HPDE6-E6E7 (cell line): ENCODE data around the gene TBL1X.

Source experiments
- DNase-seq: peaks from one replicate; pipeline ENCODE4 v3.0.0; 2011; ENCODE audit warnings: missing footprints; ENCODE audit errors: extremely low spot score

Gene TBL1X

GRCh38 chrX:9498236-9498635 lies 33.4 kb downstream of the TBL1X start:
- DNase-seq, result no peak

GRCh38 chrX:9500584-9500983 lies 35.7 kb downstream of the TBL1X start:
- no peak for DNase-seq

GRCh38 chrX:9501362-9501761 lies 36.5 kb downstream of the TBL1X start:
- DNase-seq, result no peak

DNA sequence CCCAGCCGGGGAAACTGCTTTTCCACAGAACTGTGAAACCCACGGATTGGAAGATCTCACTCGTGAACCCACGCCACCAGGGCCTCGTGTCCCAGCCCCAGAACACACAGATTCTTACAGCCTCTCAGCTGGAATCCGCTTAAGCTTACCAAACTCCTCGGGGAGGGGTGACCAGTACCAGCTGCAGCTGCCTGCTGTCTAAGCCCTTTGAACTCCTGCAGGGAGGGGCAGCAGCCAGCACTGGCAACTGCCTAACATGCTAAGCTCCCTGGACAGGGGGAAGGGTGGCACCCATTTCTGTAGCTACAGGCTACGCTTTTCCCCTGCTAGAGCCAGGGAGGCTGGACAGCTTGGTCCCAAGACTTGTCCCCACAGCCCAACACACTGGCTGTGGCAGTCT lies 38.4 kb downstream of the TBL1X start:
- DNase-seq, result no peak

DNA sequence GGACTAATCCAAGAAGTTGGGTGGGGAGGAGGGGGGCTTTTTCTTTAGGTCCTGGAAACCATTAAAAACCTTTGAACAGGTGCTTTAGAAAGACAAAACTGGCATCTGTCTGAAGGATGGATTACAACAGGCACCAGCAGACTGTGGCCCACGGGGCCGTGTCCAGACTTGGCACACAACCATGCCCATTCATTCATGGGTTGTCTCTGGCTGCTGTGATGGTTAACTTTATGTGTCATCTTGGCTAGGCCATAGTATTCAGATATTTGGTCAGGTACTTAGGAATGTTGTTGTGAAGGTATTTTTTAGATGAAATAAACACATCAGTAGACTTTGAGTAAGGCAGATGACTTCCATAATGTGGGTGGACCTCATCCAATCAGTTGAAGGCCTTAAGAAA lies 45.5 kb downstream of the TBL1X start:
- no peak for DNase-seq

DNA sequence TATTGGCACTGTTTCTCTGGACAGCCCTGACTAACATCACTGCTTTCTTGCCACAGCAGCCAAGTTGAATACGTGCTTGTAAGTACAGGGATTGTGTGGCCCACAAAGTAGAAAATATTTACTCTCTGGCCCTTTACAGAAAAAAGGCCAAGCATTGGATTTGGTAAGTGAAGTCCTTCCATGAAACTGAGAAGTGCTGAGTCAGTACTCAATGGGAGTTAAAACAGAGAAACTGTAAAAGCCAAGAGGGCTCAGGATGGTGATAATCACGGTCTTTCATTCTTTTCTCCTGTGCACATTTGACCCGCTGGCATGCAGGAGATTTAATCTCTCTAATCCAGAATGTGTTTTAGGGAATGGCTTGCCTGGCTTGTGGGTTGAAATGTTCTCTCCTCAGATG lies 46.1 kb downstream of the TBL1X start:
- no peak for DNase-seq

DNA sequence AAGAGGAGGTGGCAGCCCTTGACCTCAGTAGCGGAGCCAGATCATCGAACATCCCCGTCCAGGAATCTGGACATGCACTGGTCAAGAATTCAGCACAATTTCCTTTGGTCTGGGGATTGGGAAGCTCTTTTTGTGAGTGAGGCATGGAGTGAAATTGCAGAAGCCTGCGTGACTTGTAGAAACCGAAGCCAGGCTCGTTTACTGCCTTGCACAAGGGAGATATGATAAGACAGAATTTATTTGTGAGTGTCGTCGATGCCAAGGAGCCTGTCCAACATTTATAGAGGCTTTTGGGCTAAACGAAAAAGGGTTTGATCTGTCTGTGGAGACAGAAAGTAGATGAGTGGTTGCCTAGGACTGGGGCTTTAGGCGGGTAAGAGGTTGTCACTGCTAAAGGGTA lies 50.6 kb downstream of the TBL1X start:
- DNase-seq, result no peak

DNA sequence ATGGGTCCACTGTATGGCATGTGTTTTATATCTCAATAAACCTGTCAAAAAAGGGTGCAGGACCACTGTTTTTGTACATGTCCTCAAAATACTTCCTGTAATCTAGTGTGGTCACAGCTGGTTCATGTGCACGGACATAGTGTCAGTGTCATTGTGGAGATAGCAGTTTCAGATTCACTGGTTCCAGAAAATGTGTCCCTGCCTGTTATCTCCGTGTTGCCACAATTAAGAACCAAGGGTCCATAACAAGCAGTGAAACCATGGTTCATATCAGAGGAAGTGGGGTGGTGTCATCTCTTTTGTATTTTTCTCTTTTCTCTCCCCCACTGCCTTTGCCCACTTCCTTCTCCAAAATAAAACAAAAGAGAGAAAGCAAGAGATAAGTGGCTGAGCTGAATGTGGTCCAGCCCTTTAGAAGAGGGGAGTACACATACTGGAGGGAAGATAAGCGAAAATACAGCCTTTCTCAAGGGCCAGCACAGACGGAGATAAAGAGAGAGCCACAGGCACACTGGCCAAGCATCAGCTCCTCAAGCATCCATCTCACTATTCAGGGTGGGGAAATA lies 51.2 kb downstream of the TBL1X start:
- DNase-seq, result no peak

DNA sequence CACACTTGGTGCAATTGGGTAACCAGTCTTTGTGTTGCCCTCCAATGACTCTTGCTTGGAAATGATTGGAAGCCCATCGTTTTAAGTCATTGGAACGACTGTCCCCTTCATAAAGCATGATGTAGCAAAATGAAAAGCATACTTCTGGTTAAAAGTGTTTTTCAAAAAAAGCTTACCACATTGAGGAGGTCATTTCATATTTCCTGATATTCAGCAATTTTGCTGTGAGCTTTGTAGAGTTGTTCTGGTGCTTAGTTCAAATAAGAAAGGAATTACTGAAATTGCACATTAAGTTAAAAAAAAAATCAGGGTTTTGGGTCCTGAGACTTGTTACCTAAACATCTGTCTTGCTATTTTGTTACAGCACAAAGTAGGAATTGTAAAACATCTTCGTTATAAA lies 51.8 kb downstream of the TBL1X start:
- no peak for DNase-seq

DNA sequence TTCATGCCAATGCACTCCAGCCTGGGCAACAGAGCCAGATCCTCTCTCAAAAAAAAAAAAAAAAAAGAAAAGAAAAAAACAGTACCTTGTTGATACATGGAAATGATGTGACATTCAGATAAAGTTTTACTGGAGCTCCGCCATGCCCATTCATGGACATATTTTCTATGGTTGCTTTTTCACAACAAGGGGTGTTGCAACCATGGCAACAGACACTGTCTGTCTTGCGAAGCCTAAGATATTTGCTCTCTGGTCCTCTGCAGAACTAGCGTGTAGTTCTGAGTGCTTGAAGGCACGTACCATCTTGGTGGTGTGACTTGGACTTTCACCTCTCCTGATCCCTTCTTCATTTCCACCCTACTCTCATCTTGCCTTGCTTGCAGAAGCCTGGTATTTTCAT lies 53.2 kb downstream of the TBL1X start:
- no peak for DNase-seq

DNA sequence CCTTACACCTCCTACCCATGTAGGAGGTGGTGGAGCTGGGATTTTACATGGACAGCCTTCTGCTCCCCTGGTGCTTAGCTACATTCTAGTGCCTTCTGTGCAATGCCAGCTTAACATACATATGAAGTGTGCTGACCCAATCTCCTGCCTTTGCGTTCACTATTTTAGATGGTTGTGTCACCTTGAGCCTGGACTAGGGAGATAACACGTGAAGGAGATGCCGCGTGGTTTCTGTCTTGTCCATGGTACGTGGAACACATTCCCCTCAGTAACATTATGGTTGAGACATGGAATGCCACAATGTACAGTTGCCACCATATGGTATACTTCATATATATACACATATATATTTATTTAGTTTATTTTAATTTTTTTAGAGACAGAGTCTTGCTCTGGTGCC lies 54.0 kb downstream of the TBL1X start:
- DNase-seq, result no peak

GRCh38 chrX:9519546-9520216 lies 54.8 kb downstream of the TBL1X start:
- DNase-seq, result no peak

DNA sequence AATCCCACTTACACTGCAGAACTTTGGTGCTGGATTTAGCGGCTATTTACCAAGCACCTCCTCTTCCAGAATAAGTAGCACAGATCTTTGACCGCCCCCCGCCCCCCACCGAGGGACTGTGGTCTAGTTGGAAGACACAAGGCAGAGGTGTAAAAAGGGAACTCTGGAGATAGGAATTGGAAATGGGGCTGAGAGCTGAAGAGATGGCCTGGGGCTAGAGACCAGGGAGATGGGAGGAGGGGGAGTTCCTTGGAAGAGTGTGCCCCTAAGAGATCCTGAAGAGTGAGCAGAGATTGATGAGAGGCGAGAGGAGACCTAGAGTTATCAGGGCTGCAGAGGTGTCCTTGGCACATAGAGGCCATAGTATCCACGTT lies 55.3 kb downstream of the TBL1X start:
- DNase-seq, result no peak

- DNase-seq, result no peak
Observed at GRCh38 chrX:9522378-9523155, 57.7 kb downstream of the TBL1X start.

DNA sequence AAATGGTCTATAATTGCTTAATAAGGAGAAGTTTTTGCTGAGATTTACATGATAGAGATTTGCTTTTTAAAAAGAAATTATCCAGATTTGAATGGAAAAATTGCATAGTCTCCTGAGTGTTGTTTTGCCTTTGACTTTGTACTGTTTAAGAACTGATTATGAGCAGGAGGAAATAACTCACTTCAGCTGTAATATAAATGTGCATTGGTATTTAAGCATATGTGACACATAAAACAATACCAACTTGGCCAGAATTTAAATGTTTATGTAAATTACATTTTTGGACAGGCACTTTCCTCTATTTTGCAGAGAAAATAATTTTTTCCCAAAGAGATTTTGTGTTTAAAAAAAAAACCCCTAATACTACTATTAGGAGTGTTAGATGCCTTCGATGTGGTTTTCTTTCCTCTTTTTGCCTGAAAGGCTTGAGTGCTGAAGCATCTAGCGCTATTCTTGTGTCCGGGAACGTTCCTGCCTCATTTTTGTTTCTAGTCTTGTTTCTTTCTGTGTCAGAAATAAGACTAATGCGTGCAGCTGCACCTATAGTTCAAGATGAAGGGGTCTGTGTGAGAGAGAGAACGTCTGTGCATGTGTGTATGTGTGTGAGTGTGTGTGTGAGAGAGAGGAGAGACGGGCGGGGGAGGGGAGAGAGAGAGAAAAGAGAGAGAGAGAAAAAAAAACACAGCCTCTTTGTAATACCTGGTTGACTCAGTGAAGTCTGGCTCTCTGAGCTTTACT lies 60.8 kb downstream of the TBL1X start:
- DNase-seq, result no peak

GRCh38 chrX:9526965-9527364 lies 62.1 kb downstream of the TBL1X start:
- DNase-seq, result no peak

GRCh38 chrX:9528498-9528897 lies 63.6 kb downstream of the TBL1X start:
- DNase-seq, result no peak

GRCh38 chrX:9529223-9529622 lies 64.4 kb downstream of the TBL1X start:
- DNase-seq, result no peak

GRCh38 chrX:9530848-9531274 lies 66.0 kb downstream of the TBL1X start:
- DNase-seq, result no peak

- DNase-seq, result no peak
Observed at GRCh38 chrX:9532349-9532748, 67.5 kb downstream of the TBL1X start.

- DNase-seq, result no peak
Observed at GRCh38 chrX:9533611-9534010, 68.8 kb downstream of the TBL1X start.

GRCh38 chrX:9534686-9535085 lies 69.8 kb downstream of the TBL1X start:
- DNase-seq, result no peak

GRCh38 chrX:9535101-9535500 lies 70.2 kb downstream of the TBL1X start:
- DNase-seq, result no peak
